A549 (cell line): Measurements from ENCODE around the gene SLC31A2. TPM values are rescaled to one million over a fixed set of nuclear protein-coding genes. Genes with fewer than 3 reads are reported as not detected.

Experiments
- ATAC-seq, 2 experiments: fragments of 200-7000 bp in 1 of 2; fragments of >200 bp in 1 of 2; cut with Nextera tagmentation in 1 of 2; cut with Tn5 transposase in 1 of 2; 3 replicates each; pipeline versions ENCODE4 v1.8.0 to v1.9.1; 2018 to 2020; ENCODE audit warnings: mild to moderate bottlenecking in 1 of 2, moderate library complexity in 1 of 2
- CTCF ChIA-PET: fragments of 300-600 bp; sonication (Branson Sonifier 250); formaldehyde crosslinking; extraction: SDS; loops from one replicate; lab custom pipeline; 2021; ENCODE audit warnings: antibody characterized with exemption, inconsistent platforms; lab: Yijun Ruan, JAX
- POLR2A ChIA-PET: fragments of 350-600 bp; formaldehyde crosslinking; extraction: SDS; loops from one replicate; lab custom pipeline; 2021; ENCODE audit warnings: antibody characterized with exemption, inconsistent platforms; lab: Yijun Ruan, JAX
- DNase-seq, 2 experiments: peaks; one replicate each; pipeline versions ENCODE4 v3.0.0 to v3.0.0-alpha.2; 2011 to 2016; ENCODE audit warnings: low read depth in 1 of 2, low spot score in 1 of 2
- FAIRE-seq: peaks from 2 replicates; lab custom pipeline; 2011; peaks lifted over from hg19 to GRCh38; lab: Jason Lieb, UNC
- H3K27ac ChIP-seq, 2 experiments: fragments of >200 bp; sonication (Bioruptor Twin); formaldehyde crosslinking; 3 replicates each; pipeline ENCODE4 v1.5.1; 2016 to 2017
- H3K4me1 ChIP-seq: fragments of >200 bp; sonication (Bioruptor Twin); formaldehyde crosslinking; 3 replicates; pipeline ENCODE4 v1.6.1; 2016
- H3K4me2 ChIP-seq: fragments of >200 bp; sonication (Bioruptor Twin); formaldehyde crosslinking; 3 replicates; pipeline ENCODE4 v1.6.1; 2016
- H3K4me3 ChIP-seq: fragments of >200 bp; sonication (Bioruptor Twin); formaldehyde crosslinking; 3 replicates; pipeline ENCODE4 v1.5.1; 2016
- H3K9me3 ChIP-seq: fragments of >200 bp; sonication (Bioruptor Twin); formaldehyde crosslinking; 3 replicates; pipeline ENCODE4 v1.6.1; 2016
- CHD2 ChIP-seq: fragments of 150-350 bp; IDR thresholded peaks from 2 replicates; pipeline ENCODE4 v1.6.1; 2014; ENCODE audit warnings: low read length; ENCODE audit not compliant: partially characterized antibody
- EP300 ChIP-seq, 2 experiments: fragments of >200 bp; sonication (Bioruptor Twin); formaldehyde crosslinking; IDR thresholded peaks; 2 replicates in 1 of 2; 3 replicates in 1 of 2; pipeline ENCODE4 v1.6.1; 2016 to 2017
- FOXS1 ChIP-seq: fragments of 250-450 bp; sonication (Bioruptor Pico); IDR thresholded peaks from 2 replicates; pipeline ENCODE4 v1.5.0; 2020; ENCODE audit warnings: mild to moderate bottlenecking, moderate library complexity
- GATA3 ChIP-seq: IDR thresholded peaks from 2 replicates; pipeline ENCODE4 v1.6.1; 2012; ENCODE audit warnings: borderline replicate concordance
- HES2 ChIP-seq: fragments of >200 bp; sonication (Bioruptor Twin); formaldehyde crosslinking; IDR thresholded peaks from 2 replicates; pipeline ENCODE4 v1.6.1; 2016
- HEYL ChIP-seq: fragments of 250-450 bp; sonication (Bioruptor Pico); IDR thresholded peaks from 2 replicates; pipeline ENCODE4 v1.8.0; 2021; ENCODE audit warnings: mild to moderate bottlenecking, moderate library complexity
- JUN ChIP-seq, 2 experiments: fragments of >200 bp; sonication (Bioruptor Twin); formaldehyde crosslinking; IDR thresholded peaks; 2 replicates in 1 of 2; 3 replicates in 1 of 2; pipeline ENCODE4 v1.6.1; 2016 to 2017
- MAX ChIP-seq: IDR thresholded peaks from 2 replicates; pipeline ENCODE4 v1.6.1; 2012
- MAZ ChIP-seq: fragments of 150-350 bp; IDR thresholded peaks from 2 replicates; pipeline ENCODE4 v1.6.1; 2014; ENCODE audit warnings: antibody characterized with exemption, low read depth, low read length, borderline replicate concordance
- NPAS2 ChIP-seq: fragments of 250-450 bp; sonication (Bioruptor Pico); IDR thresholded peaks from 2 replicates; pipeline ENCODE4 v1.8.0; 2022; ENCODE audit warnings: mild to moderate bottlenecking, moderate library complexity, borderline replicate concordance
- POLR2AphosphoS2 ChIP-seq: conservative IDR thresholded peaks from 2 replicates; pipeline ENCODE4 v1.6.1; 2012; ENCODE audit warnings: low read length, improper control_type of control experiment, inconsistent platforms
- RCOR1 ChIP-seq: fragments of 150-350 bp; IDR thresholded peaks from 2 replicates; pipeline ENCODE4 v1.6.1; 2014; ENCODE audit warnings: antibody characterized with exemption, low read length, low read depth
- RFX5 ChIP-seq: fragments of 450-650 bp; IDR thresholded peaks from 2 replicates; pipeline ENCODE4 v1.7.1; 2014; ENCODE audit warnings: antibody characterized with exemption, mild to moderate bottlenecking, moderate library complexity
- RNF2 ChIP-seq: fragments of 200-600 bp; sonication (generic); IDR thresholded peaks from 2 replicates; pipeline ENCODE4 v1.6.1; 2016; ENCODE audit warnings: low read depth, mild to moderate bottlenecking, antibody characterized with exemption, moderate library complexity, borderline replicate concordance
- TP53 ChIP-seq: fragments of 250-450 bp; sonication (Bioruptor Pico); IDR thresholded peaks from 2 replicates; pipeline ENCODE4 v1.5.0; 2021; ENCODE audit warnings: mild to moderate bottlenecking, moderate library complexity
- ZC3H11A ChIP-seq: fragments of 450-650 bp; IDR thresholded peaks from 2 replicates; pipeline ENCODE4 v1.6.1; 2014; ENCODE audit warnings: antibody characterized with exemption, mild to moderate bottlenecking
- ZNF302 ChIP-seq: fragments of 250-450 bp; sonication (Bioruptor Pico); IDR thresholded peaks from 2 replicates; pipeline ENCODE4 v1.9.0; 2021; ENCODE audit warnings: inconsistent platforms, mild to moderate bottlenecking, moderate library complexity
- WGBS: methylation state at CpG from one replicate; pipeline ENCODE4 v1.1.6; 2017; ENCODE audit errors: missing lambda C conversion rate; 5-methylcytosine and 5-hydroxymethylcytosine counted together
- polyA plus RNA-seq, 4 experiments: library from polyadenylated mRNA; depleted of rRNA in 3 of 4; stranded (reverse); fragments of >200 nt; fragmentation: RNase III in 1 of 4; extraction: RNeasy Plus Mini Kit Qiagen cat#74134 plus additional on column Dnase treatment in 1 of 4; gene quantifications; 2 replicates in 3 of 4; 3 replicates in 1 of 4; pipeline ENCODE4 v1.2.3, GENCODE V29; 2011 to 2017
- TF ChIP-seq, protein P1 (sequence below): IDR thresholded peaks from 2 replicates; pipeline ENCODE4 v1.6.1; 2012; ENCODE audit warnings: low read depth, borderline replicate concordance
- TF ChIP-seq, protein P2 (sequence below): fragments of 250-450 bp; sonication (Bioruptor Pico); IDR thresholded peaks from 2 replicates; pipeline ENCODE4 v1.5.0; 2020; ENCODE audit warnings: low read depth, mild to moderate bottlenecking, moderate library complexity
- TF ChIP-seq, protein P3 (sequence below): fragments of >200 bp; sonication (Bioruptor Twin); formaldehyde crosslinking; IDR thresholded peaks from 3 replicates; pipeline ENCODE4 v1.6.1; 2016

Gene SLC31A2
- polyA plus RNA-seq, 2 of the 4 experiments (the other 2 are of a cell fraction): 5.8 to 5.9 TPM

GRCh38 chr9:113137196-113138168 lies 13.3 kb upstream of the SLC31A2 start:
- no peaks in the 10 kb centered on the region for H3K9me3 ChIP-seq
- H3K4me2 ChIP-seq: no peak overlapping the region
- H3K27ac ChIP-seq: no peak overlapping the region
- TF ChIP-seq, protein P1, sequence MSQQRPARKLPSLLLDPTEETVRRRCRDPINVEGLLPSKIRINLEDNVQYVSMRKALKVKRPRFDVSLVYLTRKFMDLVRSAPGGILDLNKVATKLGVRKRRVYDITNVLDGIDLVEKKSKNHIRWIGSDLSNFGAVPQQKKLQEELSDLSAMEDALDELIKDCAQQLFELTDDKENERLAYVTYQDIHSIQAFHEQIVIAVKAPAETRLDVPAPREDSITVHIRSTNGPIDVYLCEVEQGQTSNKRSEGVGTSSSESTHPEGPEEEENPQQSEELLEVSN: no peak
- no peak for TF ChIP-seq JUN (IDR thresholded peaks at IDR 0.05)
- TF ChIP-seq NPAS2 (CRISPR knock-in tag): no peak
- no peak for TF ChIP-seq GATA3
- no peak for TF ChIP-seq MAX
- no peak for TF ChIP-seq EP300 (IDR thresholded peaks at IDR 0.05)
- no peak for TF ChIP-seq MAZ
- no peak for TF ChIP-seq ZNF302 (CRISPR knock-in tag)
- TF ChIP-seq CHD2: no peak
- TF ChIP-seq HEYL (CRISPR knock-in tag): no peak
- no peak for TF ChIP-seq RFX5
- TF ChIP-seq HES2: no peak
- TF ChIP-seq TP53 (CRISPR knock-in tag): no peak
- no peak for TF ChIP-seq FOXS1 (CRISPR knock-in tag)
- no peak for TF ChIP-seq POLR2AphosphoS2
- TF ChIP-seq, all 56 proteins: peak for 0
- DNase-seq (no peak), FAIRE-seq (no peak), ATAC-seq (no peak; a peak in 1 of 6 replicates)
- ChIA-PET CTCF (interaction anchor here (1.1 to 1.2 kb wide), 2 partner anchors 14 to 169 kb away, joined by 3 read pairs; no protein-coding TSS in a partner anchor), POLR2A (no interaction called here)
- WGBS: 16% methylated on average over 9 of the region's 9 CpGs
- H3K4me1 ChIP-seq: no peaks in the 10 kb centered on the region
- no peak overlapping the region for H3K4me3 ChIP-seq

DNA sequence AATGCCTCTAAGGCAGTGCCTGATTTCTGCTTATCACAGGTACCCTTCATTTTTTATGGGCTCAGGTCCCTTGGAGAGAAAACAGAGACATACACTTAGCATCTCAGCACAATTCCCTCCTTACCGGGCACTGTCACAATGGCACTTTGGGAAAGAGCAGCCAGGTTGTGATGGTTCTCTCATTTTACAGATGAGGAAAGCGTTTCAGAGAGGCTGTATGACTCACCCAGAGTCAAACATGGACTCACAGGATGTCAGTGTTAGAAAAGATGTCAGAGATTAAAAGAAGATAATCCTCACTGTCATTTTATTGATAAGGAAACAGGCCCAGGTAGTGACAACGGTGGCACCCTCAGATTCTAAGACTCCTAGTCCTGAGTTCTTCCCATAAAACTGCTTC lies 12.0 kb upstream of the SLC31A2 start:
- Histone ChIP-seq H3K27ac (no peak overlapping the region), H3K4me3 (no peak overlapping the region), H3K4me2 (no peak overlapping the region), H3K9me3 (0 out of 3 replicates have a peak, but pooled peaks cover 3% of the 10 kb centered on the region), H3K4me1 (no peaks in the 10 kb centered on the region)
- no peak for TF ChIP-seq RCOR1
- TF ChIP-seq MAX: no peak
- TF ChIP-seq, protein P2, sequence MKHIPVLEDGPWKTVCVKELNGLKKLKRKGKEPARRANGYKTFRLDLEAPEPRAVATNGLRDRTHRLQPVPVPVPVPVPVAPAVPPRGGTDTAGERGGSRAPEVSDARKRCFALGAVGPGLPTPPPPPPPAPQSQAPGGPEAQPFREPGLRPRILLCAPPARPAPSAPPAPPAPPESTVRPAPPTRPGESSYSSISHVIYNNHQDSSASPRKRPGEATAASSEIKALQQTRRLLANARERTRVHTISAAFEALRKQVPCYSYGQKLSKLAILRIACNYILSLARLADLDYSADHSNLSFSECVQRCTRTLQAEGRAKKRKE: no peak
- TF ChIP-seq, protein P3, sequence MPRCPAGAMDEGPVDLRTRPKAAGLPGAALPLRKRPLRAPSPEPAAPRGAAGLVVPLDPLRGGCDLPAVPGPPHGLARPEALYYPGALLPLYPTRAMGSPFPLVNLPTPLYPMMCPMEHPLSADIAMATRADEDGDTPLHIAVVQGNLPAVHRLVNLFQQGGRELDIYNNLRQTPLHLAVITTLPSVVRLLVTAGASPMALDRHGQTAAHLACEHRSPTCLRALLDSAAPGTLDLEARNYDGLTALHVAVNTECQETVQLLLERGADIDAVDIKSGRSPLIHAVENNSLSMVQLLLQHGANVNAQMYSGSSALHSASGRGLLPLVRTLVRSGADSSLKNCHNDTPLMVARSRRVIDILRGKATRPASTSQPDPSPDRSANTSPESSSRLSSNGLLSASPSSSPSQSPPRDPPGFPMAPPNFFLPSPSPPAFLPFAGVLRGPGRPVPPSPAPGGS: no peak
- no peak for TF ChIP-seq RNF2
- no peak for TF ChIP-seq JUN (IDR thresholded peaks at IDR 0.05)
- TF ChIP-seq ZC3H11A: no peak
- ChIA-PET CTCF (interaction anchor here (2.0 kb wide), 1 partner anchor 12 kb away, joined by 6 read pairs; the partner anchor contains the start of gene SLC31A2), POLR2A (no interaction called here)
- FAIRE-seq (no peak), DNase-seq (no peak), ATAC-seq (no peak)
- 13% methylated on average over 3 of the region's 3 CpGs for WGBS
